AG09319 (cell line): ENCODE results near the gene TREM1.

Source experiments
- DNase-seq: peaks from one replicate; pipeline ENCODE4 v3.0.0-alpha.2; 2010; ENCODE audit warnings: low read depth; ENCODE audit errors: extremely low read depth
- CTCF ChIP-seq: IDR thresholded peaks from 2 replicates; pipeline ENCODE4 v1.5.1; 2011; ENCODE audit warnings: low read depth, mild to moderate bottlenecking, inconsistent platforms, low read length, moderate library complexity

Gene TREM1

GRCh38 chr6:41294214-41294872 is 7.9 kb upstream of the TREM1 start:
- no peak for TF ChIP-seq CTCF
- DNase-seq, result no peak

- TF ChIP-seq CTCF, result no peak
- no peak for DNase-seq
These were observed 5.2 kb upstream of the TREM1 start for GRCh38 chr6:41291717-41292116.

GRCh38 chr6:41289815-41290214 is 3.3 kb upstream of the TREM1 start:
- no peak for TF ChIP-seq CTCF

GRCh38 chr6:41288754-41289129 is 2.3 kb upstream of the TREM1 start:
- no peak for DNase-seq
- TF ChIP-seq CTCF, result no peak

More at GRCh38 chr6:41289815-41290214, 3.3 kb upstream of the TREM1 start:
- DNase-seq, result no peak

GRCh38 chr6:41288030-41288753 is 1.7 kb upstream of the TREM1 start:
- no peak for TF ChIP-seq CTCF
- no peak for DNase-seq

GRCh38 chr6:41284726-41285125 is 1.8 kb downstream of the TREM1 start:
- no peak for TF ChIP-seq CTCF
- DNase-seq, result no peak

- no peak for TF ChIP-seq CTCF
- DNase-seq, result no peak
These were observed 2.9 kb downstream of the TREM1 start for GRCh38 chr6:41283600-41283999.
